Subcutaneous adipose tissue (tissue), 4 donors: ENCODE results near the gene PRDX3. TPM values are rescaled to one million over a fixed set of nuclear protein-coding genes. Genes with fewer than 3 reads are reported as not detected.

Source experiments
- total RNA-seq, 4 donors: library from RNA; depleted of rRNA; stranded (reverse); fragments of >200 nt; gene quantifications; one replicate each; pipeline ENCODE4 v1.1.0, GENCODE V29; 2016
- TF ChIP-seq, protein P1 (sequence below): fragments of 450-650 bp; IDR thresholded peaks from one replicate; pipeline ENCODE4 v1.5.1; 2016; ENCODE audit warnings: low read depth, mild to moderate bottlenecking, control low read depth, antibody characterized with exemption, moderate library complexity

PRDX3 gene
- total RNA-seq, 4 donors from 2014 or later, result 102 to 258 (median 190) TPM

DNA sequence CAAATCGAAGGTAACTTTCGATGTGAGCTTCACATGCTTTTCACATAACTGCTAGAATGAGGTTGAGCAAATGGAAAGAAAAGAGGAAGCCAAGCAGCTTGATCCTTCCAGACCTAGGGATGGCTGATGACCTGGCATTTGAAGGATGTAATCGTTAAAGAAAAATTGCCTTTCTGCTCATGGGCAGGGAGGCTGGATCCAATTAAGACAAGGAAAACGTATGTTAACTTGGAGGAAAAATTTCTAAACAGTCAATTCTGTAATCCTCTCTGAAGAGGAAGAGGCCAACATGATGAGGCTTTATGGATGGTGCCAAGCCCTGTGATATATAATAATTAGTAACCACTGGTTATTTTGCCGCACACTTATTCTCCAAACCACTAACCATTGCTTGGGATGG is 41.3 kb upstream of the PRDX3 start:
- TF ChIP-seq, protein P1, sequence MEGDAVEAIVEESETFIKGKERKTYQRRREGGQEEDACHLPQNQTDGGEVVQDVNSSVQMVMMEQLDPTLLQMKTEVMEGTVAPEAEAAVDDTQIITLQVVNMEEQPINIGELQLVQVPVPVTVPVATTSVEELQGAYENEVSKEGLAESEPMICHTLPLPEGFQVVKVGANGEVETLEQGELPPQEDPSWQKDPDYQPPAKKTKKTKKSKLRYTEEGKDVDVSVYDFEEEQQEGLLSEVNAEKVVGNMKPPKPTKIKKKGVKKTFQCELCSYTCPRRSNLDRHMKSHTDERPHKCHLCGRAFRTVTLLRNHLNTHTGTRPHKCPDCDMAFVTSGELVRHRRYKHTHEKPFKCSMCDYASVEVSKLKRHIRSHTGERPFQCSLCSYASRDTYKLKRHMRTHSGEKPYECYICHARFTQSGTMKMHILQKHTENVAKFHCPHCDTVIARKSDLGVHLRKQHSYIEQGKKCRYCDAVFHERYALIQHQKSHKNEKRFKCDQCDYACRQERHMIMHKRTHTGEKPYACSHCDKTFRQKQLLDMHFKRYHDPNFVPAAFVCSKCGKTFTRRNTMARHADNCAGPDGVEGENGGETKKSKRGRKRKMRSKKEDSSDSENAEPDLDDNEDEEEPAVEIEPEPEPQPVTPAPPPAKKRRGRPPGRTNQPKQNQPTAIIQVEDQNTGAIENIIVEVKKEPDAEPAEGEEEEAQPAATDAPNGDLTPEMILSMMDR, result no peak

DNA sequence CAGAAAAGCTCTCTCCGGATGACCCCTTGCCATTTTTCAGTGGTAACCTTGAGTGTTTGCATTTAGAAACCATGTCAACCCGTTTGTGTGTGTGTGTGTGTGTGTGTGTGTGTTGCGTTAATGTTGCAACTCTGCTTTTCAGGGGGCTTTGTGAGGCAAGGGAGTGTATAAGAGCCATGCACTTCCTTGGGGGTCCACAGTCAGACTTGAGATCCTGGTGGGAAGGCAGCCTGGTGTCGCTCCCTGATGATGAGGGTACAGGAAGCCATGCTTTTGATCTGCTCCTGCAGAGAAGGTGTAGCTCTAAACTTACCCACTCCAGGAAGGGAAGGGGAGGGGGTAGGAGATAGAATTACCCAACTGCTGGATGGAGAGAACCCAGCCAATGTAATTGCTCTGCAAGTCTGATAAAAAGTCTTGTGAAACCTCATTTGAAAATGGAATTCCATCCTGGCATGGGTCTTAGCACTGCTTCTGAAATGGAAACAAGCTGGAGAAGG is 39.4 kb upstream of the PRDX3 start:
- TF ChIP-seq, protein P1, result no peak

DNA sequence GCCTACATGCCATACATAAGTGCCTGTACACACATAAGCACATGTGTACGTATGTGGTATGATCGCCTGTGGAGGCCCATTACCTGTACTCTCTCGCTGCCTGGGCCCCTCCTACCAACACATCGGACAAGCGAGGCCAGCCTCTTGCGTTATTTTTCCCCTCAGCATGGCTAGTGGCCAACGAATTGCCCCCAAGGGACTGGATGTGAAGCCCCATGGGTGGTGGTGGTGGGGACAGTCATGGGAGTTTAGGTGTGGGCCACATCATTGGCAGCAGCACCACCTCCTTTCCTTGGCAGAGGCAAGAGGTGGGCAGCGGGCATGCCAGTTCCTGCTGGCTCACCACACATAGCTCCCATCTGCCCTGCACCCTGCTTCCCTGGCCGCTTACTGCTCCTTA is 38.8 kb upstream of the PRDX3 start:
- TF ChIP-seq, protein P1, result no peak

DNA sequence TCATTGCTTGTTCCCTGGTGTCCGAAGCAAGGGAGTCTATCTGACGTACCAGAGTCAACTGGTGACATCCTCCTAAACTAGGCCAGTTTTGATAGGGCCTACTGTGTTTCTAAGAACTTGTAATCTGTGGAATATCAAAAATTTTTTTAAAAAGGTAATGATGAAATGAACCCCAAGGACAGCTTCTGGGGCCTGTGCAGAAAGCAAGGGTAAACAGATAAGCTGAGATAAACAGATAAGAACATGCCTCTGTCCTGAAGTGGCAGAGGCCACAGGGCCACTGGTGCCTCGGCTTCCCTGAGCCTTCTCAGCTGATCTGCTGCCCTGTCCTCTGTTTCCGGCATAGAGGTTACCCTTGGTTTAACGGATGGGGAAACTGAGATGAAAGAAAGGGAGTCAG is 37.5 kb upstream of the PRDX3 start:
- TF ChIP-seq, protein P1, result no peak

DNA sequence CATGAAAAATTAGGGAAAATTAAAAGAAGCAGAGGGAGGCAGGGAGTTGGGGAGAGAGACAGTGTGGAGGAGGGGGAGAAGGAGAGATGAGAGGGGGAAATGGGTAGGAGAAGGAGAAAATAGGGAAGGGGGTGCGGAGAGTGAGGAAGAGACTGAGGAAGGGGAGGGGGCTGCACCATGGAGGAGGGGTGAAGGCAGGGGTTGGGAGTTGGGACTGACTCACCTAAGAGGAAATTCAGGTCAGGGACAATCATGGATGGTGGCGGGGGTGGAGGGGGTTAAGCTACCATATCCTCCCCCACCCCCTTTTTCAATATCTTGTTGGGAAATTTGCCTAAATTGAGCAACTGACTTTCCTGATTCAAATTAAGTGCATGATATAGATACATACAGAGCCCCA is 36.8 kb upstream of the PRDX3 start:
- TF ChIP-seq, protein P1, result no peak

DNA sequence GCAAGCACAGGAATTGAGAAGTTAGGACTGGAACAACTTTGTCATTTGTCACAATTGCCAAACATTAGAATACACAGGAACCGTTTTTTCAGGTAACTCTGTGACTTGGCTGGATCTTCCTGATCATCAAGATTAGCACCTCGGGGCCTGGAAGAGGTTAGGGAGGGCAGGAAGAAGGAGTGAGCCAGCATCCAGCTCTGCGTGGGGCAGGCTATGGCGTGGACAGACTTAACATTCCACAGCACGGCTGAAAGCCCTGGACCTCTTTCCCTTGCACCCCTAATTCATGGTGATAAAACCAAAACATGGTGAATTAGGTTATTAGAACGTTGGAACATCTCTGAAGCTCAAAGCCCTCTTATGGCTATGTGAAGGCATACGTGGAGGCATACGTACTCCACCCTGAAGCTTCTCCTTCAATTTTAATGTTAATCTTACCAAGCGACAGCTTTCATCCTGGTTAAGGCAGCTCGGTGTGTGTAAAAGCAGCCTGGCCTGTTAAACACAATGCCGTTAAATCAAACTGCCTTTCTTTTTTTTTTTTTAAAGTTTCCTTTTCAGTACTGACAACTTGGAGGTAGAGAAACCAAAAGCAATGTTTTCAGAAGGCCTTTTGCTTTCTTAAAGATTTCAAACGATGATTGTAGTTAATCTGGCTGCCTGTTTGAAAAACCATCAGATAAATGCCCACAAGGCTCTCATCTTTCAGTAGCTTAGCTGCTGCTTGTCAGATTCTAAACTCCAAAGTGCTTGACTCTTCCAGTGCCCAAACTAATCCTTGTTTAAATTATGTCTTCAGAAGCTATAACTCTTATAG is 33.2 kb upstream of the PRDX3 start:
- TF ChIP-seq, protein P1, result no peak

DNA sequence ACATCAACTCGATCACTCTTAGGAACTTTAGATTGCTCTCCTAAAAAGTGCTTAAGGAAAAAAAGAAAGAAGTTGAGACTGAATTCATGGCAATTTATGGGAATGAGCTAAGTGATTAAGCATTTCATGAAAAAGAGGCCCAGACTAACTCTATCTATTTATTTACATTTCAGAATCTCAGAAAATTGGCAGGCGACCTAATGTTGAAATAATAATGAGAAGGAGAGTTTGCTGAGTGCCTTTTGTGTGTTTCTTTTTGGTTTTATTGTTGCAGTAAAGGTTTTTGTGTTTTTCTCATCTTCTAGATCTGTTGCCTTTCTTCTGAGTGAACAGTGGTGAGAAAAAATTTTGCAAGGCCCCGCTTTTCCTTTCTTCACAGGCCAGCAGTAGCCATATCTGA is 32.6 kb upstream of the PRDX3 start:
- TF ChIP-seq, protein P1, result no peak
